K562 (cell line): ENCODE measurements around the gene SPATA21. TPM values are rescaled to one million over a fixed set of nuclear protein-coding genes. Genes with fewer than 3 reads are reported as not detected.
A peak's percentile ranks its signal among the peaks of the same experiment; 100 is the strongest.

Experiments
- BHLHE40 ChIP-seq: IDR thresholded peaks from 2 replicates; pipeline ENCODE4 v1.6.1; 2011; ENCODE audit warnings: low read length, improper control_type of control experiment
- CEBPG ChIP-seq, 3 experiments: fragments of 200-800 bp in 1 of 3; sonication (Bioruptor generic) in 1 of 3; sonication (generic) in 1 of 3; formaldehyde crosslinking in 1 of 3; IDR thresholded peaks in 2 of 3; conservative IDR thresholded peaks in 1 of 3; 2 replicates each; pipeline versions ENCODE4 v1.6.1 to v1.8.0; 2016 to 2022; ENCODE audit warnings: missing compliant biosample characterization in 2 of 3, missing genetic modification characterization in 2 of 3, mild to moderate bottlenecking in 1 of 3, missing genetic modification reagents in 1 of 3
- ETS2 ChIP-seq: IDR thresholded peaks from 2 replicates; pipeline ENCODE4 v1.6.1; 2016; ENCODE audit warnings: borderline replicate concordance, missing genetic modification characterization, mild to moderate bottlenecking, moderate library complexity, missing compliant biosample characterization; ENCODE audit not compliant: poor library complexity, severe bottlenecking
- ETV5 ChIP-seq: sonication (generic); formaldehyde crosslinking; IDR thresholded peaks from 2 replicates; pipeline ENCODE4 v1.4.0; 2020; ENCODE audit warnings: low read depth, mild to moderate bottlenecking, missing genetic modification reagents
- MECOM ChIP-seq: fragments of 250-450 bp; sonication (Bioruptor Pico); IDR thresholded peaks from 2 replicates; pipeline ENCODE4 v1.8.0; 2022; ENCODE audit warnings: inconsistent platforms
- MEF2A ChIP-seq: IDR thresholded peaks from 2 replicates; pipeline ENCODE4 v1.6.1; 2011; ENCODE audit warnings: low read depth, mild to moderate bottlenecking, low read length, moderate library complexity; ENCODE audit not compliant: control insufficient read depth
- RAD51 ChIP-seq: fragments of 450-650 bp; IDR thresholded peaks from 2 replicates; pipeline ENCODE4 v1.7.1; 2016; ENCODE audit warnings: low read depth, mild to moderate bottlenecking, borderline replicate concordance
- SAFB ChIP-seq: fragments of 200-400 bp; formaldehyde crosslinking; IDR thresholded peaks from 2 replicates; pipeline ENCODE4 v1.6.1; 2017; ENCODE audit warnings: low read depth, low read length, borderline replicate concordance
- TAF1 ChIP-seq: IDR thresholded peaks from 2 replicates; pipeline ENCODE4 v1.6.1; 2011; ENCODE audit warnings: mild to moderate bottlenecking, low read length, moderate library complexity; ENCODE audit not compliant: insufficient read depth, control insufficient read depth, severe bottlenecking; ENCODE audit errors: extremely low read depth
- TEAD4 ChIP-seq, 2 experiments: sonication (generic) in 1 of 2; formaldehyde crosslinking in 1 of 2; IDR thresholded peaks; 2 replicates each; pipeline versions ENCODE4 v1.6.1 to v1.8.0; 2012 to 2022; ENCODE audit warnings: borderline replicate concordance in 1 of 2, inconsistent platforms in 1 of 2, low read length in 1 of 2, mild to moderate bottlenecking in 1 of 2, missing genetic modification reagents in 1 of 2
- TRIM24 ChIP-seq, 2 experiments: fragments of 450-650 bp; IDR thresholded peaks; 2 replicates each; pipeline ENCODE4 v1.6.1; 2016
- ZNF431 ChIP-seq: sonication (generic); formaldehyde crosslinking; IDR thresholded peaks from 2 replicates; pipeline ENCODE4 v1.8.0; 2022; ENCODE audit warnings: mild to moderate bottlenecking, missing genetic modification reagents
- ZNF696 ChIP-seq: fragments of 250-450 bp; sonication (Bioruptor Pico); conservative IDR thresholded peaks from 2 replicates; pipeline ENCODE4 v1.4.0; 2020; ENCODE audit warnings: mild to moderate bottlenecking, moderate library complexity
- ZNF764 ChIP-seq: fragments of 250-450 bp; sonication (Bioruptor Pico); IDR thresholded peaks from 2 replicates; pipeline ENCODE4 v1.4.0; 2020; ENCODE audit warnings: low read depth, mild to moderate bottlenecking, moderate library complexity
- ZNF830 ChIP-seq: fragments of 250-450 bp; sonication (Bioruptor Pico); IDR thresholded peaks from 2 replicates; pipeline ENCODE4 v1.5.0; 2021; ENCODE audit warnings: mild to moderate bottlenecking
- polyA plus RNA-seq, 8 experiments: library from polyadenylated mRNA; depleted of rRNA in 4 of 8; stranded (reverse) in 5 of 8; unstranded in 3 of 8; fragments of >200 nt; fragmentation: Nextera tagmentation in 2 of 8; fragmentation: Illumina TruSeq in 1 of 8; extraction: Ambion mirVana in 2 of 8; extraction: Trizol in 1 of 8; gene quantifications; 2 replicates each; pipeline versions ENCODE4 v1.2.1 to v1.2.3, GENCODE V29; 2011 to 2014; ENCODE audit warnings: inconsistent platforms in 1 of 8, missing spikeins in 1 of 8
- total RNA-seq, 7 experiments: library from RNA; depleted of rRNA in 6 of 7; stranded (reverse); fragments of >200 nt in 6 of 7; fragmentation: Illumina TruSeq in 2 of 7; extraction: Trizol in 2 of 7; gene quantifications; 2 replicates each; pipeline versions ENCODE4 v1.2.1 to v1.2.3, GENCODE V29; 2011 to 2021; ENCODE audit warnings: low replicate concordance in 1 of 7
- TF ChIP-seq, protein P1 (sequence below), 2 experiments: fragments of 450-650 bp in 1 of 2; sonication (generic) in 1 of 2; formaldehyde crosslinking in 1 of 2; IDR thresholded peaks in 1 of 2; conservative IDR thresholded peaks in 1 of 2; 2 replicates each; pipeline versions ENCODE4 v1.6.1 to v1.8.1; 2016 to 2023; ENCODE audit warnings: mild to moderate bottlenecking in 2 of 2, moderate library complexity in 2 of 2, inconsistent platforms in 1 of 2, missing genetic modification reagents in 1 of 2
- TF ChIP-seq, protein P2 (sequence below): fragments of 250-450 bp; sonication (Bioruptor Pico); IDR thresholded peaks from 2 replicates; pipeline ENCODE4 v1.9.0; 2021; ENCODE audit warnings: mild to moderate bottlenecking, inconsistent platforms
- TF ChIP-seq, protein P3 (sequence below): fragments of 450-650 bp; formaldehyde crosslinking; IDR thresholded peaks from 2 replicates; pipeline ENCODE4 v1.4.0; 2020; ENCODE audit warnings: mild to moderate bottlenecking, mixed read lengths

SPATA21 gene
- total and polyA plus RNA-seq, 9 of the 15 experiments (the other 6 are each of a cell fraction or from before 2014, with no cell fraction given), result 0.10 to 0.36 (median 0.13) TPM; not detected in 3

DNA sequence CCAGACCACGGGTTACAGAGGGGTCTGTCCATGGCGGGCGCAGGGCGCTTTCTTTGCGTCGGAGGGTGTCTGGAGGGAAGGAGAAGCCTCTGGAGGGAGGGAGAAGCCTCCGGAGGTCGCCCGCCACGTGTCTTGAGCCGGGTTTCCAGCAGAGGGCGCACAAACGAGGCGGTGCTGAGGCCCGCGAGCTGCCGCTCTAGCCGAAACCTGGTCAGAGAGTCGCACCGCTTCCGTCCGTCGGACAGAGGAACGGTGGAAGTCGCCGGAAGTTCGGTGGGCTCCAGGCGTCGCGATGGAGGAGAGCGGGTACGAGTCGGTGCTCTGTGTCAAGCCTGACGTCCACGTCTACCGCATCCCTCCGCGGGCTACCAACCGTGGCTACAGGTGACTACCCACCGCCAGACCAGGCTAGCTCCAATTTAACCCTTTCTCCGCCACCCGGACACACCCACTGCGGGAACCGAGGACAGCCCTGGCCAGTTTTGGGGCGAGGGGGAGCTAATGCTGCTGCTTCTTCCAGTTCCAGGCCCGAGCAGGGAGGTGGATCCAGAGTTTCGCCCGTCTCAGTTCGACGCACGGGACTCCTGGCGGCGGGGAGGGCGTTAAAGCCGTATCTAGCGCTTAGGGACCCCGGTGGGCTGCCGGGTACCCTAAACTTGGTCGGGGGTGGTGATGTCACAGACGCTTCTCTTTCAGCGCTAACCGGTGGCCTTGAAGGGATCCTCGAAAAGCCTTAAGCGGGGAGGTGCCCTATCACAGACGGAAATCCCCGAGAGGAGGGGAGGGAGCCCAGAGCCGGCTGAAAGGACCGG lies 3.5 kb upstream of the SPATA21 start, which contains the start of gene NECAP2 (continued):
- TF ChIP-seq, protein P1, sequence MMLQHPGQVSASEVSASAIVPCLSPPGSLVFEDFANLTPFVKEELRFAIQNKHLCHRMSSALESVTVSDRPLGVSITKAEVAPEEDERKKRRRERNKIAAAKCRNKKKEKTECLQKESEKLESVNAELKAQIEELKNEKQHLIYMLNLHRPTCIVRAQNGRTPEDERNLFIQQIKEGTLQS (IDR thresholded peaks at IDR 0.05), result 0 out of 2 replicates have a peak, but pooled peaks have one; percentile 28
- TF ChIP-seq, protein P1 (CRISPR knock-in tag; conservative IDR thresholded peaks at IDR 0.05), result no peak
- TF ChIP-seq MEF2A (no peak), RAD51 (peak; percentile 66; the same call in 1 of the 2 replicates), BHLHE40 (peak; percentile 65), TEAD4 (IDR thresholded peaks at IDR 0.05; ENCODE audit: low read length) (peak; percentile 63; the same call in 1 of the 2 replicates), TEAD4 (CRISPR knock-in tag; IDR thresholded peaks at IDR 0.05; ENCODE audit: borderline replicate concordance) (no peak), ZNF764 (CRISPR knock-in tag) (no peak), TAF1 (peak; percentile 92), MECOM (CRISPR knock-in tag) (0 out of 2 replicates have a peak, but pooled peaks have one; percentile 26), ZNF696 (CRISPR knock-in tag) (no peak), SAFB (no peak), CEBPG (CRISPR knock-in tag; IDR thresholded peaks at IDR 0.05) (no peak), CEBPG (tag; conservative IDR thresholded peaks at IDR 0.05 in 1 of 2, IDR thresholded peaks at IDR 0.05 in 1 of 2) (no peak), ZNF431 (peak; percentile 75; the same call in 1 of the 2 replicates), ETV5 (CRISPR knock-in tag) (peak; percentile 98), TRIM24 (IDR thresholded peaks at IDR 0.05) (peak; percentile 17 to 81; a peak in 3 of 4 replicates), ZNF830 (CRISPR knock-in tag) (peak; percentile 69; the same call in 1 of the 2 replicates), ETS2 (tag) (no peak)
- TF ChIP-seq, protein P2, sequence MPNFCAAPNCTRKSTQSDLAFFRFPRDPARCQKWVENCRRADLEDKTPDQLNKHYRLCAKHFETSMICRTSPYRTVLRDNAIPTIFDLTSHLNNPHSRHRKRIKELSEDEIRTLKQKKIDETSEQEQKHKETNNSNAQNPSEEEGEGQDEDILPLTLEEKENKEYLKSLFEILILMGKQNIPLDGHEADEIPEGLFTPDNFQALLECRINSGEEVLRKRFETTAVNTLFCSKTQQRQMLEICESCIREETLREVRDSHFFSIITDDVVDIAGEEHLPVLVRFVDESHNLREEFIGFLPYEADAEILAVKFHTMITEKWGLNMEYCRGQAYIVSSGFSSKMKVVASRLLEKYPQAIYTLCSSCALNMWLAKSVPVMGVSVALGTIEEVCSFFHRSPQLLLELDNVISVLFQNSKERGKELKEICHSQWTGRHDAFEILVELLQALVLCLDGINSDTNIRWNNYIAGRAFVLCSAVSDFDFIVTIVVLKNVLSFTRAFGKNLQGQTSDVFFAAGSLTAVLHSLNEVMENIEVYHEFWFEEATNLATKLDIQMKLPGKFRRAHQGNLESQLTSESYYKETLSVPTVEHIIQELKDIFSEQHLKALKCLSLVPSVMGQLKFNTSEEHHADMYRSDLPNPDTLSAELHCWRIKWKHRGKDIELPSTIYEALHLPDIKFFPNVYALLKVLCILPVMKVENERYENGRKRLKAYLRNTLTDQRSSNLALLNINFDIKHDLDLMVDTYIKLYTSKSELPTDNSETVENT (CRISPR knock-in tag), result peak; percentile 99
- TF ChIP-seq, protein P3, sequence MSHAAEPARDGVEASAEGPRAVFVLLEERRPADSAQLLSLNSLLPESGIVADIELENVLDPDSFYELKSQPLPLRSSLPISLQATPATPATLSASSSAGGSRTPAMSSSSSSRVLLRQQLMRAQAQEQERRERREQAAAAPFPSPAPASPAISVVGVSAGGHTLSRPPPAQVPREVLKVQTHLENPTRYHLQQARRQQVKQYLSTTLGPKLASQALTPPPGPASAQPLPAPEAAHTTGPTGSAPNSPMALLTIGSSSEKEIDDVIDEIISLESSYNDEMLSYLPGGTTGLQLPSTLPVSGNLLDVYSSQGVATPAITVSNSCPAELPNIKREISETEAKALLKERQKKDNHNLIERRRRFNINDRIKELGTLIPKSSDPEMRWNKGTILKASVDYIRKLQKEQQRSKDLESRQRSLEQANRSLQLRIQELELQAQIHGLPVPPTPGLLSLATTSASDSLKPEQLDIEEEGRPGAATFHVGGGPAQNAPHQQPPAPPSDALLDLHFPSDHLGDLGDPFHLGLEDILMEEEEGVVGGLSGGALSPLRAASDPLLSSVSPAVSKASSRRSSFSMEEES (CRISPR knock-in tag), result no peak
